Kidney (tissue), 14 donors: Measurements from ENCODE around the gene CALD1. TPM values are rescaled to one million over a fixed set of nuclear protein-coding genes. Genes with fewer than 3 reads are reported as not detected.
A peak's percentile ranks its signal among the peaks of the same experiment; 100 is the strongest.

ENCODE experiments used
- DNase-seq, 5 donors: peaks; one replicate each; pipeline ENCODE4 v3.0.0-alpha.2; 2013 to 2020
- FAIRE-seq: peaks from 2 replicates; lab custom pipeline; 2012; peaks lifted over from hg19 to GRCh38; lab: Jason Lieb, UNC
- H3K27ac ChIP-seq, 2 donors: one replicate each; pipeline ENCODE4 v1.7.0; 2013; ENCODE audit warnings: low read depth in 2 of 2, low read length in 2 of 2, inconsistent platforms in 1 of 2
- H3K27me3 ChIP-seq: one replicate; pipeline ENCODE4 v1.7.1; 2013; ENCODE audit warnings: low read length, inconsistent platforms; ENCODE audit not compliant: control insufficient read depth, insufficient read depth
- H3K36me3 ChIP-seq, 3 donors: one replicate each; pipeline versions ENCODE4 v1.7.0 to v1.7.1; 2013; ENCODE audit warnings: low read length in 3 of 3, control low read depth in 1 of 3, inconsistent platforms in 1 of 3; ENCODE audit not compliant: insufficient read depth in 3 of 3, control insufficient read depth in 2 of 3
- H3K4me1 ChIP-seq, 3 donors: one replicate each; pipeline versions ENCODE4 v1.7.0 to v1.7.1; 2013; ENCODE audit warnings: low read length in 3 of 3, inconsistent platforms in 1 of 3, low read depth in 1 of 3; ENCODE audit not compliant: control insufficient read depth in 2 of 3, insufficient read depth in 2 of 3
- H3K4me3 ChIP-seq, 3 donors: one replicate each; pipeline versions ENCODE4 v1.7.0 to v1.8.1; 2013; ENCODE audit warnings: low read length in 3 of 3, control low read depth in 1 of 3, inconsistent platforms in 1 of 3
- H3K9ac ChIP-seq, 3 donors: one replicate each; pipeline versions ENCODE4 v1.7.0 to v1.7.1; 2013; ENCODE audit warnings: low read length in 3 of 3, control low read depth in 1 of 3, inconsistent platforms in 1 of 3
- H3K9me3 ChIP-seq, 3 donors: one replicate each; pipeline versions ENCODE4 v1.7.0 to v1.7.1; 2013; ENCODE audit warnings: low read length in 3 of 3, control low read depth in 1 of 3, inconsistent platforms in 1 of 3; ENCODE audit not compliant: control insufficient read depth in 2 of 3, insufficient read depth in 1 of 3
- CTCF ChIP-seq: IDR thresholded peaks from 3 replicates; pipeline ENCODE4 v1.5.1; 2012; ENCODE audit warnings: mild to moderate bottlenecking, moderate library complexity, borderline replicate concordance; ENCODE audit not compliant: insufficient read depth; ENCODE audit errors: extremely low read depth
- intact Hi-C: fragments of 100-400 bp; cut with DNase I; formaldehyde crosslinking; loops from one replicate; pipeline ENCODE4 v1.11.1; 2022
- polyA plus RNA-seq: library from polyadenylated mRNA; stranded (reverse); fragments of 350-450 nt; fragmentation: Illumina TruSeq; extraction: RNeasy Lipid Tissue Mini Kit (QIAGEN cat#74804); gene quantifications from one replicate; pipeline ENCODE4 v1.2.3, GENCODE V29; 2014; ENCODE audit warnings: low read depth, low replicate concordance; ENCODE audit not compliant: insufficient read depth
- total RNA-seq: library from RNA; stranded (reverse); fragmentation: NEBNext Ultra II Directional; extraction: Animal tissue kit (Norgen Biotek cat#: 25700); gene quantifications from one replicate; pipeline ENCODE4 v1.2.1, GENCODE V29; 2021
- donor health status: control.
- donor health status: control.
- donor health status: control.
- donor health status: control.
- donor health status: control.
- donor health status: DM: yes; HTN: yes; CAD: no.
- donor health status: Normal renal cell carcinoma (clear cell type).

CALD1 gene
- total and polyA plus RNA-seq, 2 donors from 2014 or later: 72.7 to 218 TPM

- no peak overlapping the region for H3K4me3 ChIP-seq
- H3K27ac ChIP-seq: no peak overlapping the region
- no peak overlapping the region for H3K9ac ChIP-seq
- TF ChIP-seq CTCF: no peak
- no peaks in the 10 kb centered on the region for H3K27me3 ChIP-seq
- peaks cover 1 to 5% (median 4%) of the 10 kb centered on the region in 3 donors for H3K4me1 ChIP-seq
- DNase-seq (no peak), FAIRE-seq (no peak)
- H3K9me3 ChIP-seq: no peaks in the 10 kb centered on the region
- intact Hi-C loops: no loop called here
- peaks cover 0 to 3% (median 2%) of the 10 kb centered on the region in 3 donors for H3K36me3 ChIP-seq
Measured at GRCh38 chr7:134888141-134888740, 108.8 kb downstream of the CALD1 start.

- no peak for FAIRE-seq
- Histone ChIP-seq H3K9ac (peak overlapping the region in 1 of 3 donors; percentile 20), H3K4me3 (peak overlapping the region; percentile 68 to 85 (median 75)), H3K27ac (peak overlapping the region in 1 of 2 donors; percentile 43), H3K27me3 (no peaks in the 10 kb centered on the region), H3K4me1 (peaks cover 4 to 5% (median 4%) of the 10 kb centered on the region in 3 donors), H3K36me3 (peaks cover 0 to 3% (median 2%) of the 10 kb centered on the region in 3 donors), H3K9me3 (no peaks in the 10 kb centered on the region)
- intact Hi-C loops: no loop called here
- no peak for TF ChIP-seq CTCF
- peak in 1 of 5 donors; percentile 67 for DNase-seq
Measured at GRCh38 chr7:134890246-134891240, 111.1 kb downstream of the CALD1 start.

DNA sequence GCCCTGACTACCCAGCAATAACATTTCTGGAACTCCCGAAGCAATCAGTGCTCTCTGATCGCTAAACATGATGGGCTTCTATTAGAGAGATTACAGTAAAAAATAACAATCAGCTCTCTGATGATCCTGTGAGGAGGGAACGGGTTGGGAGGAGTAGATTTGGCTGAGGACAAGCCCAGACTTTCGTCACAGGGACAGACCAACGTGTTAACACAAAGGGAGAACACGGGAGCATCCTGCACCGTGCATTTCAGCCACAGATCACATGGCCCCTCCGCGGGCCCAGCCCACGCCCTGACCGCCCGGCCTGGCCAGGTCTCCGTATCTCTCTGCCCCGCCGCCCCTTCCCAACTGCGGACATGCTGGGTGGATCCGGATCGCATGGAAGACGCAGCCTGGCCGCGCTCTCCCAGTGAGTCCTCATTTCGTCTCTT, 111.8 kb downstream of the CALD1 start:
- Histone ChIP-seq H3K9ac (peak overlapping the region in 2 of 3 donors; percentile 20 to 78), H3K4me3 (peak overlapping the region; percentile 68 to 85 (median 75)), H3K27ac (peak overlapping the region in 1 of 2 donors; percentile 43), H3K4me1 (peaks cover 4 to 5% (median 4%) of the 10 kb centered on the region in 3 donors), H3K9me3 (peaks cover 0 to 6% (median 0%) of the 10 kb centered on the region in 3 donors), H3K27me3 (no peaks in the 10 kb centered on the region), H3K36me3 (peaks cover 0 to 3% (median 2%) of the 10 kb centered on the region in 3 donors)
- intact Hi-C loops: no loop called here
- no peak for TF ChIP-seq CTCF
- no peak for FAIRE-seq
- DNase-seq: peak; percentile 85 to 96 (median 89)
